K562 (cell line): ENCODE results near the gene RMC1. TPM values are rescaled to one million over a fixed set of nuclear protein-coding genes. Genes with fewer than 3 reads are reported as not detected.

Source experiments
- ARID3A ChIP-seq: IDR thresholded peaks from 2 replicates; pipeline ENCODE4 v1.6.1; 2012; ENCODE audit warnings: low read depth, low read length, improper control_type of control experiment, borderline replicate concordance
- BCL6 ChIP-seq: fragments of 250-450 bp; sonication (Bioruptor Pico); IDR thresholded peaks from 2 replicates; pipeline ENCODE4 v1.4.0; 2020
- DPF2 ChIP-seq: fragments of 450-650 bp; IDR thresholded peaks from 2 replicates; pipeline ENCODE4 v1.6.1; 2016
- ELF2 ChIP-seq: fragments of 250-450 bp; sonication (Bioruptor Pico); IDR thresholded peaks from 2 replicates; pipeline ENCODE4 v1.5.0; 2021; ENCODE audit warnings: mild to moderate bottlenecking
- EP300 ChIP-seq: IDR thresholded peaks from 2 replicates; pipeline ENCODE4 v1.6.1; 2012; ENCODE audit warnings: low read length, improper control_type of control experiment
- HDAC2 ChIP-seq: fragments of 450-650 bp; IDR thresholded peaks from 2 replicates; pipeline ENCODE4 v1.6.1; 2016; ENCODE audit warnings: mild to moderate bottlenecking
- KDM4B ChIP-seq, 2 experiments: fragments of 450-650 bp in 1 of 2; sonication (generic) in 1 of 2; IDR thresholded peaks; 2 replicates each; pipeline ENCODE4 v1.6.1; 2016 to 2017; ENCODE audit warnings: borderline replicate concordance in 2 of 2, antibody characterized with exemption in 1 of 2, low read depth in 1 of 2, mild to moderate bottlenecking in 1 of 2
- L3MBTL2 ChIP-seq: fragments of 450-650 bp; IDR thresholded peaks from 2 replicates; pipeline ENCODE4 v1.6.1; 2016; ENCODE audit warnings: mild to moderate bottlenecking, moderate library complexity
- NUFIP1 ChIP-seq: fragments of 450-650 bp; IDR thresholded peaks from 2 replicates; pipeline ENCODE4 v1.6.1; 2018; ENCODE audit not compliant: partially characterized antibody
- PCBP2 ChIP-seq: fragments of 200-400 bp; formaldehyde crosslinking; IDR thresholded peaks from 2 replicates; pipeline ENCODE4 v1.6.1; 2018; ENCODE audit warnings: low read length, low read depth, mild to moderate bottlenecking, moderate library complexity; ENCODE audit not compliant: poor library complexity, severe bottlenecking
- RBM22 ChIP-seq: fragments of 200-400 bp; formaldehyde crosslinking; IDR thresholded peaks from 2 replicates; pipeline ENCODE4 v1.6.1; 2018; ENCODE audit warnings: low read length, low read depth; ENCODE audit not compliant: poor library complexity, severe bottlenecking
- SFPQ ChIP-seq: fragments of 200-400 bp; formaldehyde crosslinking; IDR thresholded peaks from 2 replicates; pipeline ENCODE4 v1.6.1; 2017; ENCODE audit warnings: mild to moderate bottlenecking, low read depth, low read length, moderate library complexity
- SMARCE1 ChIP-seq: fragments of 450-650 bp; IDR thresholded peaks from 2 replicates; pipeline ENCODE4 v1.7.1; 2016; ENCODE audit warnings: mild to moderate bottlenecking
- TAF7 ChIP-seq: fragments of 450-650 bp; IDR thresholded peaks from 2 replicates; pipeline ENCODE4 v1.6.1; 2016; ENCODE audit warnings: missing genetic modification characterization, missing compliant biosample characterization
- TBP ChIP-seq: optimal IDR thresholded peaks from 2 replicates; pipeline ENCODE3; 2011; ENCODE audit warnings: low read depth, low read length, improper control_type of control experiment
- TCF15 ChIP-seq: fragments of 250-450 bp; sonication (Bioruptor Pico); IDR thresholded peaks from 2 replicates; pipeline ENCODE4 v1.8.0; 2022; ENCODE audit warnings: moderate library complexity, mild to moderate bottlenecking, inconsistent platforms
- U2AF2 ChIP-seq: fragments of 200-400 bp; formaldehyde crosslinking; optimal IDR thresholded peaks from 2 replicates; pipeline ENCODE3; 2017; ENCODE audit warnings: low read depth, mild to moderate bottlenecking, low read length
- ZFP1 ChIP-seq: fragments of 450-650 bp; formaldehyde crosslinking; IDR thresholded peaks from 2 replicates; pipeline ENCODE4 v1.4.0; 2020; ENCODE audit warnings: mild to moderate bottlenecking, mixed read lengths
- ZNF282 ChIP-seq: sonication (generic); formaldehyde crosslinking; IDR thresholded peaks from 2 replicates; pipeline ENCODE4 v1.8.1; 2023; ENCODE audit warnings: missing genetic modification reagents
- polyA plus RNA-seq, 8 experiments: library from polyadenylated mRNA; depleted of rRNA in 4 of 8; stranded (reverse) in 5 of 8; unstranded in 3 of 8; fragments of >200 nt; fragmentation: Nextera tagmentation in 2 of 8; fragmentation: Illumina TruSeq in 1 of 8; extraction: Ambion mirVana in 2 of 8; extraction: Trizol in 1 of 8; gene quantifications; 2 replicates each; pipeline versions ENCODE4 v1.2.1 to v1.2.3, GENCODE V29; 2011 to 2014; ENCODE audit warnings: inconsistent platforms in 1 of 8, missing spikeins in 1 of 8
- total RNA-seq, 7 experiments: library from RNA; depleted of rRNA in 6 of 7; stranded (reverse); fragments of >200 nt in 6 of 7; fragmentation: Illumina TruSeq in 2 of 7; extraction: Trizol in 2 of 7; gene quantifications; 2 replicates each; pipeline versions ENCODE4 v1.2.1 to v1.2.3, GENCODE V29; 2011 to 2021; ENCODE audit warnings: low replicate concordance in 1 of 7
- TF ChIP-seq, protein P1 (sequence below): IDR thresholded peaks from 3 replicates; pipeline ENCODE4 v1.6.1; 2011; ENCODE audit warnings: borderline replicate concordance, mild to moderate bottlenecking; ENCODE audit not compliant: insufficient read length, insufficient read depth

RMC1 gene
- total and polyA plus RNA-seq, 9 of the 15 experiments (the other 6 are each of a cell fraction or from before 2014, with no cell fraction given): 7.5 to 42.4 (median 35.5) TPM

GRCh38 chr18:23487738-23488570 is 15.4 kb upstream of the RMC1 start (continued):
- TF ChIP-seq KDM4B (IDR thresholded peaks at IDR 0.05; ENCODE audit: borderline replicate concordance in 2 of 2, low read depth in 1 of 2) (no peak), ELF2 (CRISPR knock-in tag) (no peak), EP300 (peak; percentile 73), ARID3A (peak; percentile 50; the same call in 1 of the 2 replicates), ZFP1 (CRISPR knock-in tag) (no peak), PCBP2 (no peak), RBM22 (no peak), BCL6 (no peak), U2AF2 (no peak), TCF15 (no peak), ZNF282 (CRISPR knock-in tag) (no peak), TBP (peak; percentile 43), NUFIP1 (no peak), SFPQ (no peak), DPF2 (peak; percentile 91), L3MBTL2 (peak; percentile 56; the same call in 1 of the 2 replicates), SMARCE1 (peak; percentile 81), HDAC2 (peak; percentile 21; the same call in 1 of the 2 replicates), TAF7 (no peak)
- TF ChIP-seq, protein P1, sequence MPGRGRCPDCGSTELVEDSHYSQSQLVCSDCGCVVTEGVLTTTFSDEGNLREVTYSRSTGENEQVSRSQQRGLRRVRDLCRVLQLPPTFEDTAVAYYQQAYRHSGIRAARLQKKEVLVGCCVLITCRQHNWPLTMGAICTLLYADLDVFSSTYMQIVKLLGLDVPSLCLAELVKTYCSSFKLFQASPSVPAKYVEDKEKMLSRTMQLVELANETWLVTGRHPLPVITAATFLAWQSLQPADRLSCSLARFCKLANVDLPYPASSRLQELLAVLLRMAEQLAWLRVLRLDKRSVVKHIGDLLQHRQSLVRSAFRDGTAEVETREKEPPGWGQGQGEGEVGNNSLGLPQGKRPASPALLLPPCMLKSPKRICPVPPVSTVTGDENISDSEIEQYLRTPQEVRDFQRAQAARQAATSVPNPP: no peak
